HG02763 (cell line): ENCODE data around the gene CCDC124.
A peak's percentile ranks its signal among the peaks of the same experiment; 100 is the strongest.

Experiments used
- ATAC-seq: cut with Tn5 transposase; IDR thresholded peaks from one replicate; pipeline ENCODE4 v1.9.1; 2021; ENCODE audit warnings: mild to moderate bottlenecking, moderate library complexity; ENCODE audit not compliant: unreplicated experiment

CCDC124 gene

GRCh38 chr19:17933414-17934129 is 757 bp downstream of the CCDC124 start:
- ATAC-seq = no peak

- ATAC-seq = no peak
Measured at GRCh38 chr19:17936379-17936778, 3.6 kb downstream of the CCDC124 start.

DNA sequence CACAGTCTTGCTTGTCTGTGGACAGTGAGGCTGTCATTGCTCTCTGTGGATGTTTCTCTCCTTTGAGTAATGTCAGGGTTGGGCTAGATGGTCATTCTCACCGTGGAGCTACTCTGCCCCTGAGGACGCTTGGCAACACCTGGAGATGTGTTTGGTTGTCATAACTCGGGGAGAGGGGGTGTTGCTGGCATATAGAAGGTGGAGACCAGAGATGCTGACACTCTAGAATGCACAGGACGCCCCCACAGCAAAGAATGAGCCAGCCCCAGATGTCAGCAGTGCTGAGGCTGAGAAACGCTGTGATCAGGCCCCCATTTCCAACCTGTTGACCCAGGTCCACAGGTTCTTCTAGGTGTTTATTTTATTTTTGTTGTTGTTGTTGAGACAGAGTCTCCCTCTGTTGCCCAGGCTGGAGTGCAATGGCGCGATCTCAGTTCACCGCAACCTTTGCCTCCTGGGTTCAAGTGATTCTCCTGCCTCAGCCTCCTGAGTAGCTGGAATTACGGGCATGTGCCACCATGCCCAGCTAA is 4.6 kb downstream of the CCDC124 start:
- ATAC-seq = no peak

- peak; percentile 47 for ATAC-seq
Measured at GRCh38 chr19:17938092-17938845, 5.5 kb downstream of the CCDC124 start.

DNA sequence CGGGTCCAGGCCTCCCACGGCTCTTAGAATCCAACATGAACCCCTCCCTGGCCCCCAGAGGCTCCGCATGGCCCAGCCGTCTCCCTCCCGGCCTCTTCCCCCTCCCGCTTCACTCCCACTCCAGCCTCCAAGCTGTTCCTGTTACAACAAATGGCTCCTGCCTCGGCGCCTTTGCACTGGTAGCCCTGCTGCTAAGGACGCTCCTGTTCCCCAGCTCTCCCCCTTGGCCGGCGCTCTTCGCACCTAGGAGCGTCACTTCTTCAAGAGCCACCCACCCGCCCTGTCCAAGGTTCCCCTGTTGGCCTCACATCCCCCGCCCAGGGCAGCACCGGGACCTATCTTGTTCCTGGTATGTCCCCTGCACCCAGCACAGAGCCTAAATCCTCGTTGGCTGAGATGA is 9.4 kb downstream of the CCDC124 start:
- ATAC-seq = no peak

DNA sequence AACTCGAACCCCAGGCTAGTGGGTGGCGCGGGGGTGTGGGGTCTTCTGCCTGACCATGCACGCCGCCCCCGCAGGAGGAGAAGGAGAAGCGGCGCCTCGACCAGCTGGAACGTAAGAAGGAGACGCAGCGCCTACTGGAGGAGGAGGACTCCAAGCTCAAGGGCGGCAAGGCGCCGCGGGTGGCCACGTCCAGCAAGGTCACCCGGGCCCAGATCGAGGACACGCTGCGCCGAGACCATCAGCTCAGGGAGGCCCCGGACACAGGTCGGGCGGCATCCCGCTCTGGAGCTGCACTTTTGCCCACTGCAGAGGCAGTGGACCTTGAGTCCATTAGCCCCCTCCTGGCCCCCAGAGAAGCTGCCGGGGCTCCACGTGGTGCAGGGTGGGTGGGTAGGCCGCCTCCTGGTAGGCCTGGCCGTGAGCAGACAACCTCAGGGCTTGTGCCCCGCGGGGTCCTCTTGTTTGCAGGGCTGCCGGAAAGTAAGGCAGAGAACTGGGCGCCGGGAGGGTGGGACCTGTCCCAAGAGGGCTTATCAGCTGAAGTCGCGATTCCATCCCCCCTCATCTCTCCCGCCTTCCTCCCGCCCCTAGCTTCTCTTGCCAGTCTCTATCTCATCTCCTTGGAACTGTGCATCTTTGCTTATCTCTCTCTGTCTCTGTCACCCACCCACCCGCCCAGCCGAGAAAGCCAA is 9.9 kb downstream of the CCDC124 start:
- ATAC-seq = no peak

- ATAC-seq = no peak
Measured at GRCh38 chr19:17943274-17944221, 10.7 kb downstream of the CCDC124 start.

- ATAC-seq = no peak
Measured at GRCh38 chr19:17944301-17944700, 11.5 kb downstream of the CCDC124 start.

DNA sequence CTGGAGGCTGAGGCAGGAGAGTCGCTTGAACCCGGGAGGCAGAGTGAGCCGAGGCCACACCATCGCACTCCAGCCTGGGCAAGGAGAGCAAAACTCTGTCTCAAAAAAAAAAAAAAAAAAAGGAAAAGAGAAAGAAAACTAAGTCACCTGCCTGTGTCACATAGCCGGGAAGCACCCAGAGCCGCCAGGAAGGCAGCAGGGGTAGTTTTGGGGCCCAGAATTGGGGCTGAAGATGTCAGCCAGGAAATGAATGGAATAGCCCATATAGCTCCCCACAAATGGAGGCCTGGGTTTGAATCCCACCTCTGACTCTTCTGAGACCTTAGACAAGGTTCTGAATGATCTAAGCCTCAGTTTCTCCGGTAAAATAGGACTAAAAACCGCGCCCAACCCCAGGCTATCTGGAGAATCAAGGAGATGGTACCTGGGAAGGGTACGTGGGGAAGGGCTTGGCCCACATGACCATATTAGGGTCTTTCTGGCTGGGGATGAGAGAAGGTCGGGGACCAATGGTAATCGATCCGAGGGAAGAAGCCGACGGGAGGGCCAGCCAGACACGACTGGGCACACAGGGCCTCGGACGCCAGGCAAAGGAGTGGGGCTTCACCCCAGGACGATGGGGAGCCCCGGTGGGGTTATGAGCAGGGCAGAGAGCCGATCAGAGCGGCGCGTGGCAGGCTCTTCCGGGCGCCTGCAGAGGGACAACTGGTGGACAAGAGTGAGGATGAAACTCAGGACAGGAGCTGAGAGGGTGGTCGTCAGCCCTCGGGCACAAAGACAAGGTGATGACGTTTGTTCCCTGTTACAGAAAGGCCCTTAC is 14.4 kb downstream of the CCDC124 start:
- ATAC-seq = peak; percentile 20

DNA sequence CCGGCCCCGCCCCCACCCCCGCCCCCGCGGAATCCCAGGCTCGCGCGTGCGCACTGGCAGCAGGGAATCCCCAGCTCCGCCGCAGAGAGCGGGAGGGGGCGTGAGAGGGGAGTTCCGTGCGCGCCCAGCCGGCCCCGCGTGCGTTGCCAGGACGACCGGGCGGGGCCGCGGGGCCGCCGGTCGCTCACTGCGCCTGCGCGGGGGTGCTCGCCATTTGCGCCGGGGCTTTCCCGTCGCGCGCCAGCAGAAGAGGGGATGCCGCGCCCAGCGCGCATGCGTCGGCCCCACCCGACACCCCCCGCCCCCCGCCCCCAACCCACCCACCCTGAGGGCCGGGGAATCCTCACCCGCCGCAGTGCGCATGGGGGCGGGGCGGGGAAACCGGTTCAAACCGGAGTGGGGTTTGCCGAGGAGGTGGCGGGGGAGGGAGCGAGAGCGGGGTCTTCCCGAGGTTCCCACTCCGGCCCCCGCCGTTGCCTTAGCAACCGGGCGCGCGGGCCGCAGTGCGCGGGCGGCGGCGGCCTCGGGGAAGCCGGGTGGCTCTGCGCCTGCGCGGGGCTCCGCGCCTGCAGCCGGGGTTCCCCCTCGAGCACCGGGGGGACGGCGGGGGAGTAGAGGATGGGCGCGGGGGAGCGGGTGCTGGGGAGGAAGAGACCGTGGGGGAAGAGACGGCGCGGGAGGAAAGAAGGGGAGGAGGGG is 15.1 kb downstream of the CCDC124 start:
- peak; percentile 78 for ATAC-seq

GRCh38 chr19:17948514-17948900 is 15.7 kb downstream of the CCDC124 start:
- no peak for ATAC-seq

DNA sequence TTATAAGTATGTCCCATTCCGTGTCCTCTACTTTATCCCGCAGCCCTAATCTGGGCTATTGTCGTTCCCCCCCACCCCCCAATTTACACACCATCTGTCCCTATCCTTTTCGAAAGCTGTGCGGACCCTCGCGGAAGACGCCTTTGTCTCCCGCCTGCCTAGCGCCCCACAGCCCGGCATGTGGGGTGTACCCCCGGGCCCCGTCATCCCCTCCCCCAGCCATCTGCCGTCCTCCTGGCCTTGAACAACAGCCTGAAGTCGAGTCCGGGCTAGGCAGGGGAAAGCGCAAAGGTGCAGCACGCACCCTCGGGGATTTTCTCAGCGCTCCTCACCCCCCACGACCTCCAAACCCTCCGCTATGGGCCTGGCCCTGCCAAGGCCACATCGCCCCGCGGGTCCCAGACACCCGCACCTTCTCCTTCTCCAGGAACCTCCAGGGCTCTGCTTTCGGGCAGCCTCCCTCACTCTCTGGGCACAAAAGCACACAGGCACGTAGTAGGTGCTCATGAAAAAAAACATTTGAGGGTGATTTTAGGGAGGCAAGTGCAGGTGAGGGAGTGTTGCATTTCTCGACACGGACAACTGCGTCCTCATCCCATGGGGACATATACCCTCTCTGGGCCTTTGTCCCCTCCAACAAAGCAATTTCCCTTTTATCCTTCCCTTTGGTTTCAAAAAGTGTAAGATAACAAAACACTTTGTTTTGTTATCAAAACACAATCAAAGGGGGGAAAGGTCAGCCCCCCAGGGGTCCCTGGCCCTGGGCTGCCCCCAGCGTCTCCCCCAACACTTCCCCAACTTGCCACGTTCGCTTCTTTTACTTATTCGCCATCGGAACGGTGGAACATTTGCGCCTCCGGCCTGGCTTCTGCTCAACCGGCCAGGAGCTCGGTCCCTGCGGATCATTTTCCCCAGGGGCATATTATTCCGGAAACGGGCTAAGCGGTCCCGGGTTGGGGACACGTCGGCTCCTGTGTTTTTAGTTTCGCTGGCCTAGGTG is 16.4 kb downstream of the CCDC124 start:
- no peak for ATAC-seq

- no peak for ATAC-seq
Measured at GRCh38 chr19:17949956-17950309, 17.1 kb downstream of the CCDC124 start.

DNA sequence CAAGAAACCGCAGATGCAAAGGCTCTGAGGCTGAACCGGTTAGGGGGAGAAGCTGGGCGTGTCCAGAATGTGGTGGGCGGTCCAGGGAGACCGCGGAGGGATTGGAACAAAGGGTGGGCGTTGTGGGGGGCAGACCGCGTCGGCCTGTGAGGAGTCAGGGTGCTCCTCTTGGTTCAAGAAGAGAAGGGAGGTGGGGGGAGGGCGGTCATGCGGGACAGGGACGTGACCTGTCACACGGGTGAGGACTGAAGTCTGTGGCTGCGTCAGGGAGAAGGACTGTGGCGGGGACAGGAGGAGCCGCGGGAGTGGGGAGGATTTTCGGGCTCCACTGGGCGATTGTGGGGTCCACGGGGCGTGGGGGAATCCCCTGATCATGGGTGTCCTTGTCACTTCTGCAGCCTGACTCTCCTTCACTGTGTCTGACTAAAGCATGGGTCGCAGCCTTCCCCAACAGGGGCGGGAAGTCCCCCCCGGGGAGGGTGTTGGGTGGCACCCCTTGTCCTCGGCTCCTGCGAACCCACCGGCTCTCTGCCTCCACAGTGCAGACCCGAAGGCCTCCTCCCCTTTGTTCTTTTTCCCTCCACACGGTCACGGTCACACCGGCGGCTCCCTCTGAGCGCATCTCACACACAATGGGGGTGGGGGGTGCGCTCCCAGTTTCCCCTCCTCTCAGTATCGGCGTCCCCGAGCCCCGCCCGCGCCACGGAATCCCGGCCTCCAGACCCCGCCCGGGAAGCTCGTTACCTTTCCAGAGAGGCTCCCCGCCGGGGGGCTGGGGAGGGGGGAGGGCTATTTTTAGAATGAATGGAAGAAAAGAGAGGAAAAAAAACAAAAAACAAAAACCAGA is 17.7 kb downstream of the CCDC124 start:
- ATAC-seq = no peak

GRCh38 chr19:17951157-17951989 is 18.6 kb downstream of the CCDC124 start:
- no peak for ATAC-seq
